ENCODE measurements around the gene GAS7.

- TF ChIP-seq CTCF (IDR thresholded peaks at IDR 0.05) (no peak), POLR2AphosphoS5 (IDR thresholded peaks at IDR 0.05) (no peak), POLR2A (IDR thresholded peaks at IDR 0.05) (no peak)
Observed at GRCh38 chr17:10156077-10156435, 42.4 kb downstream of the GAS7 start.
